Left lung (tissue), 10 donors: ENCODE data around the gene CACNA1I. TPM values are rescaled to one million over a fixed set of nuclear protein-coding genes. Genes with fewer than 3 reads are reported as not detected.

Source experiments
- ATAC-seq: fragments of 200-7000 bp; cut with Tn5 transposase; one replicate; pipeline ENCODE4 v1.9.1; 2020; ENCODE audit warnings: moderate library complexity
- DNase-seq, 4 donors: peaks; one replicate each; pipeline ENCODE4 v3.0.0-alpha.2; 2013 to 2020
- H3K27ac ChIP-seq, 2 donors: fragments of 200-600 bp; sonication (generic) in 1 of 2; one replicate each; pipeline versions ENCODE4 v1.5.0 to v1.8.0; 2020 to 2021
- H3K27me3 ChIP-seq, 2 donors: fragments of 200-600 bp; sonication (generic) in 1 of 2; one replicate each; pipeline versions ENCODE4 v1.5.0 to v1.8.0; 2020 to 2021
- H3K36me3 ChIP-seq, 2 donors: fragments of 200-600 bp; sonication (generic) in 1 of 2; one replicate each; pipeline versions ENCODE4 v1.5.0 to v1.8.0; 2020 to 2021
- H3K4me1 ChIP-seq, 2 donors: fragments of 200-600 bp; one replicate each; pipeline ENCODE4 v1.8.0; 2021
- H3K4me3 ChIP-seq, 2 donors: fragments of 200-600 bp; sonication (generic) in 1 of 2; one replicate each; pipeline versions ENCODE4 v1.5.0 to v1.8.0; 2020 to 2021; ENCODE audit warnings: mild to moderate bottlenecking in 1 of 2
- H3K9me3 ChIP-seq, 2 donors: fragments of 200-600 bp; sonication (generic) in 1 of 2; one replicate each; pipeline versions ENCODE4 v1.5.0 to v1.8.0; 2020 to 2021
- CTCF ChIP-seq, 2 donors: fragments of 200-600 bp; sonication (generic) in 1 of 2; IDR thresholded peaks; one replicate each; pipeline versions ENCODE4 v1.5.0 to v1.8.0; 2021; ENCODE audit warnings: antibody characterized with exemption in 2 of 2
- intact Hi-C, 2 donors: fragments of 100-400 bp; cut with DNase I; formaldehyde crosslinking; loops; one replicate each; pipeline versions ENCODE4 v1.11.2 to v1.14.2; 2022
- polyA plus RNA-seq, 6 donors: library from polyadenylated mRNA; unstranded; fragments of 120-200 nt; gene quantifications; one replicate each; pipeline ENCODE4 v1.2.1, GENCODE V29; 2013; ENCODE audit not compliant: insufficient read length in 6 of 6
- total RNA-seq, 2 donors: library from RNA; stranded (reverse); fragmentation: NEBNext Ultra II Directional; extraction: Animal tissue kit (Norgen Biotek cat#: 25700); gene quantifications; one replicate each; pipeline ENCODE4 v1.2.1, GENCODE V29; 2021
- donor health status: DM: no; HTN: yes; CAD: no.
- donor health status: DM: no; HTN: no; CAD: no.

CACNA1I gene
- total and polyA plus RNA-seq, 8 donors: 0.03 to 0.35 (median 0.09) TPM

- intact Hi-C loops: no loop called here
- Histone ChIP-seq H3K4me1 (no peaks in the 10 kb centered on the region), H3K27me3 (peaks cover 16 to 87% of the 10 kb centered on the region in 2 donors), H3K27ac (no peak overlapping the region), H3K4me3 (no peak overlapping the region), H3K9me3 (no peaks in the 10 kb centered on the region), H3K36me3 (no peaks in the 10 kb centered on the region)
- ATAC-seq: no peak
- DNase-seq: peak in 1 of 4 donors; percentile 55
- TF ChIP-seq CTCF (IDR thresholded peaks at IDR 0.05): no peak
These were observed 26.8 kb downstream of the CACNA1I start for GRCh38 chr22:39597236-39597869.

GRCh38 chr22:39598017-39598965 is 27.7 kb downstream of the CACNA1I start:
- ATAC-seq (peak; percentile 94), DNase-seq (peak in 3 of 4 donors; percentile 33 to 90 (median 61))
- Histone ChIP-seq H3K4me1 (no peaks in the 10 kb centered on the region), H3K36me3 (no peaks in the 10 kb centered on the region), H3K4me3 (no peak overlapping the region), H3K9me3 (peaks cover 0 to 5% of the 10 kb centered on the region in 2 donors), H3K27me3 (peaks cover 16 to 77% of the 10 kb centered on the region in 2 donors), H3K27ac (no peak overlapping the region)
- intact Hi-C loops: no loop called here
- TF ChIP-seq CTCF (IDR thresholded peaks at IDR 0.05): no peak

- no peak overlapping the region for H3K4me3 ChIP-seq
- H3K27me3 ChIP-seq: peaks cover 16 to 68% of the 10 kb centered on the region in 2 donors
- H3K36me3 ChIP-seq: no peaks in the 10 kb centered on the region
- H3K4me1 ChIP-seq: no peaks in the 10 kb centered on the region
- ATAC-seq: no peak
- TF ChIP-seq CTCF (IDR thresholded peaks at IDR 0.05): no peak
- no peak overlapping the region for H3K27ac ChIP-seq
- peaks cover 0 to 5% of the 10 kb centered on the region in 2 donors for H3K9me3 ChIP-seq
- peak in 1 of 4 donors; percentile 9 for DNase-seq
- intact Hi-C loops: no loop called here
These were observed 30.1 kb downstream of the CACNA1I start for GRCh38 chr22:39600491-39601179.

GRCh38 chr22:39601180-39601535 is 30.6 kb downstream of the CACNA1I start:
- H3K4me3 ChIP-seq: no peak overlapping the region
- H3K9me3 ChIP-seq: peaks cover 0 to 5% of the 10 kb centered on the region in 2 donors
- ATAC-seq (no peak), DNase-seq (peak in 1 of 4 donors; percentile 49)
- TF ChIP-seq CTCF (IDR thresholded peaks at IDR 0.05): no peak
- H3K27ac ChIP-seq: no peak overlapping the region
- H3K27me3 ChIP-seq: peaks cover 16 to 70% of the 10 kb centered on the region in 2 donors
- H3K4me1 ChIP-seq: no peaks in the 10 kb centered on the region
- intact Hi-C loops: no loop called here
- H3K36me3 ChIP-seq: no peaks in the 10 kb centered on the region
